WERI-Rb-1 (cell line): ENCODE results near the gene TEN1.

ENCODE experiments used
- DNase-seq: peaks from one replicate; pipeline ENCODE4 v3.0.0-alpha.2; 2020
- H3K27ac ChIP-seq: fragments of 250-450 bp; sonication (Bioruptor Pico); 2 replicates; pipeline ENCODE4 v1.5.1; 2020; ENCODE audit warnings: mild to moderate bottlenecking, moderate library complexity
- H3K27me3 ChIP-seq: fragments of 250-450 bp; sonication (Bioruptor Pico); 2 replicates; pipeline ENCODE4 v1.5.1; 2021; ENCODE audit warnings: mild to moderate bottlenecking, low read depth, moderate library complexity; ENCODE audit not compliant: insufficient read depth, severe bottlenecking
- H3K36me3 ChIP-seq: fragments of 250-450 bp; sonication (Bioruptor Pico); 2 replicates; pipeline ENCODE4 v1.5.1; 2020; ENCODE audit warnings: mild to moderate bottlenecking, moderate library complexity
- H3K4me3 ChIP-seq: 2 replicates; pipeline ENCODE4 v1.5.1; 2011; ENCODE audit warnings: low read depth, mild to moderate bottlenecking, control low read depth, low read length
- H3K9me3 ChIP-seq: fragments of 250-450 bp; sonication (Bioruptor Pico); 2 replicates; pipeline ENCODE4 v1.5.1; 2021; ENCODE audit warnings: mild to moderate bottlenecking, moderate library complexity; ENCODE audit not compliant: severe bottlenecking
- TF ChIP-seq, protein P1 (sequence below): IDR thresholded peaks from 2 replicates; pipeline ENCODE4 v1.5.1; 2011; ENCODE audit warnings: low read depth, mild to moderate bottlenecking, control low read depth, inconsistent platforms, low read length

Gene TEN1

DNA sequence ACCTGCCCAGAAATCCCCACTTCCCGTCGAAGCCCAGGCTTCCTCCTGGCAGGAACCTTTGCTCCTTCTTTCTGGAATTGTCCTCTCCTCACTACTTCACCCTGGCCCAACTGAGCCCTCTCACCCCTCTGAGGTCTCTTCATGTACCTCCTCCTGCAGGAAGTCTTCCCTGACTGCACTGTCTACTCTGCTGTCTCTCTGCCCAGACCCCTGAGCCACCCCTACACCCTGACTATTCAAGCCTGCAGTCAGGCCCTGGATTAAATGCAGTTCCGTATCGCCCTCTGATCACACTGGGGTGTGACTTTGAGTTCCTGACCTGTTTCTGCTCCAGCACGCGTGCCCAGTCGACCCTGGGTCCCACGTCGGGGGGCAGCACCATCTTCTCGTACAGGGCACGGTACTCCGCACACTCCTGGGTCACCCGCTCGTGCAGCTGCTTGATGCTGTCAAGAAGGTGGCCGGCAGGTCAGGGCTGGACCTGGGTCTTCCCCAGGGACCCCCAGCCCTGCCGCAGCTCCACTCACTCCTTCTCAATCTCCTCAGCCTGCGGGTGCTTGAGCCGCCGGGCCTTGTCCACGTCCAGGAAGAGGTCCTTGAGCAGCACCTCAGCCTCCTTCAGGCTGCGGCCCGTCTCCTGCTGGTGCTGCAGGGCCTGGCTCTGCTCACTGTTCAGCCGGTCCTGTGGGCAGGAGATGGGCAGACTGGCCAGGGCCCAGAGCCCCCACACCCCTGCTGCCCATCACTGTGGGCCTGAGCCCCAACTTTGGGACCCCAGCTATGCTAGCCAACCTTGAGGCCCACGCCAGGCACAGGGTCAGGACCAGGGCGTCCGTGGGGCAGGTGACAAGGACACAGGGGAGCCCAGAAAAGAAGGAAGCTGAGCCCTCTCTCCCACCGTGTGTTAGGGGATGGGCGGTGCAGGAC is 44.2 kb downstream of the TEN1 start:
- no peaks in the 10 kb centered on the region for H3K9me3 ChIP-seq
- H3K27me3 ChIP-seq = no peaks in the 10 kb centered on the region
- no peak for DNase-seq
- TF ChIP-seq, protein P1, sequence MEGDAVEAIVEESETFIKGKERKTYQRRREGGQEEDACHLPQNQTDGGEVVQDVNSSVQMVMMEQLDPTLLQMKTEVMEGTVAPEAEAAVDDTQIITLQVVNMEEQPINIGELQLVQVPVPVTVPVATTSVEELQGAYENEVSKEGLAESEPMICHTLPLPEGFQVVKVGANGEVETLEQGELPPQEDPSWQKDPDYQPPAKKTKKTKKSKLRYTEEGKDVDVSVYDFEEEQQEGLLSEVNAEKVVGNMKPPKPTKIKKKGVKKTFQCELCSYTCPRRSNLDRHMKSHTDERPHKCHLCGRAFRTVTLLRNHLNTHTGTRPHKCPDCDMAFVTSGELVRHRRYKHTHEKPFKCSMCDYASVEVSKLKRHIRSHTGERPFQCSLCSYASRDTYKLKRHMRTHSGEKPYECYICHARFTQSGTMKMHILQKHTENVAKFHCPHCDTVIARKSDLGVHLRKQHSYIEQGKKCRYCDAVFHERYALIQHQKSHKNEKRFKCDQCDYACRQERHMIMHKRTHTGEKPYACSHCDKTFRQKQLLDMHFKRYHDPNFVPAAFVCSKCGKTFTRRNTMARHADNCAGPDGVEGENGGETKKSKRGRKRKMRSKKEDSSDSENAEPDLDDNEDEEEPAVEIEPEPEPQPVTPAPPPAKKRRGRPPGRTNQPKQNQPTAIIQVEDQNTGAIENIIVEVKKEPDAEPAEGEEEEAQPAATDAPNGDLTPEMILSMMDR = no peak
- H3K27ac ChIP-seq = no peak overlapping the region
- H3K36me3 ChIP-seq = peaks cover 4% of the 10 kb centered on the region
- no peak overlapping the region for H3K4me3 ChIP-seq

DNA sequence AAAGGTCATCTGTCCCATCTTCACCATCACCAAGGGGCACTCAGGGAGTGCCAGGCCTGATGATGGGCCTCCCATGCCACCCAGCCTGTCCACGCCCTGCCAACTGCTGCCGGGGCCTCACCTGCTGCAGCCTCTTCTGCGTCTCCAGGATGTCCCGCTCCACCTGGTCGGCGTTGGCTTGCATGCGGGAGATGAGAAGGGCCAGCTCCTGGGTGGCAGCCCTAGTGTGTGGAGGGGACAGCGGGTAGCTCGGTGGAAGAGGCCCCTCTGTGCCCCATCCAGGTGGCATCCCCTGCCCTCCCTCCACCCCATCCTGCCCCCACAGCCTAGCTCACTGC is 44.8 kb downstream of the TEN1 start:
- peaks cover 4% of the 10 kb centered on the region for H3K36me3 ChIP-seq
- DNase-seq = no peak
- H3K9me3 ChIP-seq = no peaks in the 10 kb centered on the region
- no peak overlapping the region for H3K27ac ChIP-seq
- H3K4me3 ChIP-seq = no peak overlapping the region
- H3K27me3 ChIP-seq = no peaks in the 10 kb centered on the region
- TF ChIP-seq, protein P1 = no peak

DNA sequence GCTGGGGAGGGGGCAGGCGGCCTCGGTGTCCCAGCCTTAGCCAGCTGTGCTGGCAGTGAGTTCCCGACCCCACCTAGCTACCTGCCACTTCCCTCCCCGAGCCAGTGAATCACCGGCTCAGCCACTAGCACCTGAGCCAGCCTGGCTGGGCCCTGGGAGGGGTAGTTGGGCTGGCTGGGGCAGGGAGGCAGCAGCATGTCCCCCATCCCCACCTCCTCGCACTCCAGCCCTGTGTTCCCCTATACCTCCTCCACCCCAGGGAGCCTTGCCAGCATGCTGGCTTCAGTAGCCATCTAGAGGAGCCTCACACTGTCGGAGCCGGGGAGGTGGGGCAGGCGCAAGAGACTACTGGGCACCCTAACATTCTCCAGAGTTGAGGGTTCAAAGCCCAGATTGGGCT is 45.3 kb downstream of the TEN1 start:
- H3K36me3 ChIP-seq = peaks cover under 1% of the 10 kb centered on the region
- no peak for DNase-seq
- no peaks in the 10 kb centered on the region for H3K9me3 ChIP-seq
- H3K27me3 ChIP-seq = no peaks in the 10 kb centered on the region
- no peak overlapping the region for H3K27ac ChIP-seq
- TF ChIP-seq, protein P1 = no peak
- H3K4me3 ChIP-seq = no peak overlapping the region

DNA sequence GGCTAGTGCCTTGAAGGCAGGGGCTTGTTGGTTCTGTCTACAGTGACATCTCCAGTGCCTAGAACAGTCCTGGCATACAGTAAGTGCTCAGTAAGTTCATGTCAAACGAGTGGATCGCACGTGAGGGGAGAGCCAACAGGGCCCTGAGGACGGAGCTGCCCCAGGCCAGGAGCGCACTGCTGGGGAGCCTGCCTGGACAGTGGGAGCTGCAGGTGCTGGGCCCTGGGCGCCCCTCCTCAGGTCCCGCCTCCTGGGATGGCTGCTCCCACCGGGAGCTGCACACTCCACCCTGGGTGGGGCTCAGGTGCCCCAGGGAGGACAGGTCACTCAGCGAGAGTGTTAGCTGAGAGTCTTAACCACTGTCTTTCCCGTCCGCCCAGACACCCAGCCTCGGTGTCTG is 46.3 kb downstream of the TEN1 start:
- TF ChIP-seq, protein P1 = no peak
- no peaks in the 10 kb centered on the region for H3K27me3 ChIP-seq
- no peaks in the 10 kb centered on the region; the same call in 1 of the 2 replicates for H3K36me3 ChIP-seq
- no peak overlapping the region for H3K27ac ChIP-seq
- DNase-seq = no peak
- no peak overlapping the region for H3K4me3 ChIP-seq
- H3K9me3 ChIP-seq = no peaks in the 10 kb centered on the region

DNA sequence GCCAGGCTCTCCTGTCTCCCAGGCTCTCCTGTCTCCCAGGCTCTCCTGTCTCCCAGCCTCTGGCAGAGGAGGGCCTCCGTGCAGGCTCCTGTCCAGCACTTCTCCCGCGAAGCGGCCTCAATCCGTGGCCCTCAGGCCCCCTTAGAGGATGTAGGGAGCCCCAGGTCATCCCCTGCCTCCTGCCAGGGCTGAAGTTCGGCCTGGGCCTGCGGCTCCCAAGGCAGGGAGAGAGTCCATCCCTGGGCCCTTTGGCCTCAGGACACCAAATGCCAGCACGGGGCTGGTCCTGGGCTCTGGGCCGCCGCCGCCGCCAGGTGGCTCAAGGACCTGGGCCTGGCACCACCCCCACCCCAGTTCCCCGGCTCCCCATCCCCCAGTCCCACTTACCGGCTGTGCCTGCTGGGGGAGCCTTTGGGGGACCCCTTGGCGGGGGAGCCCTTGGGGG is 47.7 kb downstream of the TEN1 start:
- Histone ChIP-seq H3K27me3 (no peaks in the 10 kb centered on the region), H3K4me3 (peak overlapping the region; percentile 23), H3K27ac (peak overlapping the region; percentile 64)

More for the DNA sequence above, 47.7 kb downstream of the TEN1 start:
- peaks cover 3% of the 10 kb centered on the region for H3K9me3 ChIP-seq
- TF ChIP-seq, protein P1 = no peak
- no peaks in the 10 kb centered on the region; the same call in 1 of the 2 replicates for H3K36me3 ChIP-seq
- peak; percentile 46 for DNase-seq
